KMS-11 (cell line): ENCODE measurements around the gene FHIP1B.

ENCODE experiments used
- H2AFZ ChIP-seq: fragments of 200-600 bp; sonication (generic); 2 replicates; pipeline ENCODE4 v1.6.1; 2016; ENCODE audit warnings: antibody characterized with exemption, mixed run types, low read depth
- H3K27ac ChIP-seq: fragments of 200-600 bp; sonication (generic); 2 replicates; pipeline ENCODE4 v1.6.1; 2016; ENCODE audit warnings: mild to moderate bottlenecking, mixed run types
- H3K27me3 ChIP-seq: fragments of 200-600 bp; sonication (generic); 2 replicates; pipeline ENCODE4 v1.6.1; 2017; ENCODE audit warnings: mild to moderate bottlenecking, low read depth, mixed run types, moderate library complexity; ENCODE audit not compliant: insufficient read depth
- H3K36me3 ChIP-seq: fragments of 200-600 bp; sonication (generic); 2 replicates; pipeline ENCODE4 v1.6.1; 2017; ENCODE audit warnings: mild to moderate bottlenecking, mixed run types; ENCODE audit not compliant: insufficient read depth
- H3K4me1 ChIP-seq: fragments of 200-600 bp; sonication (generic); 2 replicates; pipeline ENCODE4 v1.6.1; 2016; ENCODE audit warnings: mild to moderate bottlenecking, low read depth, mixed run types; ENCODE audit not compliant: poor library complexity, severe bottlenecking
- H3K4me2 ChIP-seq: fragments of 200-600 bp; sonication (generic); 2 replicates; pipeline ENCODE4 v1.7.0; 2016; ENCODE audit warnings: mild to moderate bottlenecking, mixed run types
- H3K4me3 ChIP-seq: fragments of 200-600 bp; sonication (generic); IDR thresholded peaks from 2 replicates; pipeline ENCODE4 v1.6.1; 2017; ENCODE audit warnings: low read depth, low read length, mixed read lengths; ENCODE audit not compliant: insufficient read depth
- H3K79me2 ChIP-seq: fragments of 200-600 bp; sonication (generic); 2 replicates; pipeline ENCODE4 v1.6.1; 2016; ENCODE audit warnings: low read depth, mixed run types; ENCODE audit not compliant: insufficient read depth
- H3K9ac ChIP-seq: fragments of 200-600 bp; sonication (generic); 2 replicates; pipeline ENCODE4 v1.6.1; 2016; ENCODE audit warnings: mild to moderate bottlenecking, mixed run types
- H4K20me1 ChIP-seq: fragments of 200-600 bp; sonication (generic); 2 replicates; pipeline ENCODE4 v1.6.1; 2016; ENCODE audit warnings: mild to moderate bottlenecking, mixed run types; ENCODE audit not compliant: insufficient read depth
- CTCF ChIP-seq: fragments of 200-600 bp; sonication (generic); conservative IDR thresholded peaks from 2 replicates; pipeline ENCODE4 v1.6.1; 2017; ENCODE audit warnings: low read depth, mild to moderate bottlenecking, antibody characterized with exemption, low read length, moderate library complexity, mixed read lengths

FHIP1B gene

DNA sequence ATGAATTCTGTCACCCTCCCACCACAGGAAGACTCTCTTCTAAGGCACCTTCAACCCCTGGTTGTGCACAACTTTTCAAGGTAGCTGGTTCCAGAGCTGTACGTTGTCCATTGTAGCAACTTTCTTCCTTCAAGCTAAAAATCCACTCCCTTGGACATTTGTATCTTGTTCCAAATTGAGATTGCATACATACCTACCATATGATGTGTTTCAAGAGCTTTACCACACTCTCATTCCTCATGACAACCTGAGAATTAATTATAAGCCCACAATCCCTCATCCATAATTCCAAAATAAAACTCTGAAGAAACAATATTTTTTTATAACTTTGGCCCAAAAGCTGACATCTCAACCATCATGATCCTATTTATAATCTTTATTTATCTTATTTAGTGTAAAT lies 32.4 kb downstream of the FHIP1B start:
- peaks cover 15% of the 10 kb centered on the region for H3K4me1 ChIP-seq
- H3K36me3 ChIP-seq, result no peaks in the 10 kb centered on the region
- no peak overlapping the region for H2AFZ ChIP-seq
- no peak overlapping the region for H3K27ac ChIP-seq
- H3K4me3 ChIP-seq, result no peak overlapping the region
- H3K27me3 ChIP-seq, result no peaks in the 10 kb centered on the region
- H3K4me2 ChIP-seq, result no peak overlapping the region
- no peak overlapping the region for H3K9ac ChIP-seq
- H4K20me1 ChIP-seq, result no peaks in the 10 kb centered on the region
- H3K79me2 ChIP-seq, result no peaks in the 10 kb centered on the region
- no peak for TF ChIP-seq CTCF

- H3K4me3 ChIP-seq, result no peak overlapping the region
- H2AFZ ChIP-seq, result no peak overlapping the region
- H3K27ac ChIP-seq, result no peak overlapping the region
- H4K20me1 ChIP-seq, result no peaks in the 10 kb centered on the region
- H3K9ac ChIP-seq, result no peak overlapping the region
- no peaks in the 10 kb centered on the region for H3K27me3 ChIP-seq
- TF ChIP-seq CTCF, result no peak
- peaks cover 15% of the 10 kb centered on the region for H3K4me1 ChIP-seq
- H3K36me3 ChIP-seq, result no peaks in the 10 kb centered on the region
- no peak overlapping the region for H3K4me2 ChIP-seq
- H3K79me2 ChIP-seq, result no peaks in the 10 kb centered on the region
Measured at GRCh38 chr11:6201481-6201880, 33.0 kb downstream of the FHIP1B start.

DNA sequence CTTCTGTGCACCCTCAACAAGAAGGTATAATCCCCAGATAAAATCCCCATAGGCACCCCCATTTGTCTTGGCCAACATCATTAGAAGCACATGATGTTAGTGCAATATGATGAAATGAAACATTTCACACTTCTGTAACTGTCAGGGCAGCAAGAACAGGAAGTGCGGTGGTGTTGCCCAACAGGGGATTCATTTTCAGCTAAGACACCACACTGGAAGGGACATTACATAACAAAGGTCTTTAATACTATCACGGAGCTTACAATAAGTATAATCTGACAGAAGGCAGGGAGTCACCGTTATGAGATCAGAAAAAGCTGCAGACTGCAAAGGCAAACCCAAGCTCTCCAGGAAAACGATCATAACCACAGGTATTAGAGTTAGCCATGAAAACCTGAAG lies 33.5 kb downstream of the FHIP1B start:
- Histone ChIP-seq H3K36me3 (no peaks in the 10 kb centered on the region), H3K4me1 (peaks cover 15% of the 10 kb centered on the region), H3K4me2 (no peak overlapping the region), H4K20me1 (no peaks in the 10 kb centered on the region), H3K79me2 (no peaks in the 10 kb centered on the region), H3K4me3 (no peak overlapping the region), H3K9ac (no peak overlapping the region), H3K27me3 (no peaks in the 10 kb centered on the region), H3K27ac (no peak overlapping the region), H2AFZ (no peak overlapping the region)
- no peak for TF ChIP-seq CTCF

DNA sequence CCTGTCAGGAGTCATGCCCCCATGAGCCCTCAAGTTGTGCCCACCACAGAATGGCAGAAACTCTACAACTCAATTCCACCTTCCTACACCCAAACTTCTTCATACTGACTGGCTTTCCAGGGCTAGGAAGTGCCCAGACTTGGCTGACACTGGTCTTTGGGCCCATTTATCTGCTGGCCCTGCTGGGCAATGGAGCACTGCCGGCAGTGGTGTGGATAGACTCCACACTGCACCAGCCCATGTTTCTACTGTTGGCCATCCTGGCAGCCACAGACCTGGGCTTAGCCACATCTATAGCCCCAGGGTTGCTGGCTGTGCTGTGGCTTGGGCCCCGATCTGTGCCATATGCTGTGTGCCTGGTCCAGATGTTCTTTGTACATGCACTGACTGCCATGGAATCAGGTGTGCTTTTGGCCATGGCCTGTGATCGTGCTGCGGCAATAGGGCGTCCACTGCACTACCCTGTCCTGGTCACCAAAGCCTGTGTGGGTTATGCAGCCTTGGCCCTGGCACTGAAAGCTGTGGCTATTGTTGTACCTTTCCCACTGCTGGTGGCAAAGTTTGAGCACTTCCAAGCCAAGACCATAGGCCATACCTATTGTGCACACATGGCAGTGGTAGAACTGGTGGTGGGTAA lies 35.1 kb downstream of the FHIP1B start, which contains the start of gene OR52W1:
OR52W1 (plus strand) TSS at position 51 of the 637 bp plus-strand sequence; CDS start at position 51, 0 bp downstream.
- Histone ChIP-seq H4K20me1 (no peaks in the 10 kb centered on the region), H3K27me3 (no peaks in the 10 kb centered on the region), H3K27ac (no peak within 1 kb of the TSS), H2AFZ (no peak within 1 kb of the TSS), H3K79me2 (no peaks in the 10 kb centered on the region), H3K4me2 (no peak within 1 kb of the TSS), H3K36me3 (no peaks in the 10 kb centered on the region), H3K9ac (no peak within 1 kb of the TSS), H3K4me1 (peaks cover 15% of the 10 kb centered on the region), H3K4me3 (no peak within 1 kb of the TSS)
- no peak for TF ChIP-seq CTCF
